Measurements from ENCODE around the gene PLA2G2F.

PLA2G2F gene, protein sequence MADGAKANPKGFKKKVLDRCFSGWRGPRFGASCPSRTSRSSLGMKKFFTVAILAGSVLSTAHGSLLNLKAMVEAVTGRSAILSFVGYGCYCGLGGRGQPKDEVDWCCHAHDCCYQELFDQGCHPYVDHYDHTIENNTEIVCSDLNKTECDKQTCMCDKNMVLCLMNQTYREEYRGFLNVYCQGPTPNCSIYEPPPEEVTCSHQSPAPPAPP

DNA sequence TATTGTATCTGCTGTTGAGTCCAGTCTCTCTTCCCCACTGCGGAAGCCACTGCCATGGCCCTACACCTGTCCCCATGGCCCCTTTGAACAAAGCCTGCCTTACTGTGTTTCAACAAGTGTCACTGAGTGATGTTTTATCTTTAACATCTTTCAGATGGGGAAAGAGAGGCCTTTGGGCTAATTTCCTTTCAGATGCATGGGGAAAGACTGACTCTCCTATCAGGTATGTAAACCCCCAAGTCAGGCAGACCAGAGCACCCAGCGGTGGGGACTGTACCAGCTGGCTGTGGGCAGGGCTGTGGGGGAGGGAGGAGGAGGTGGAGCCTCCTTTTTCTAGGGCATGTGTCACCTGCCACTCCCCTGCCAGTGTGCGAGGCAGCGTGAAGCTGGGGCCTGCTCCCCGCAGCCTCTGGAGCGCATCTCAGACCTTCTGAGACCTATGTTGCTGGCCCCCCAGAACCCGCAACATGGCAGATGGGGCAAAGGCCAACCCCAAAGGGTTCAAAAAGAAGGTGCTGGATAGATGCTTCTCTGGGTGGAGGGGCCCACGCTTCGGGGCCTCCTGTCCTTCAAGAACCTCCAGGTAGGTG lies at the start of gene PLA2G2F:
Gene PLA2G2F, plus strand, starts transcription at position 363 of the 590 bp plus-strand sequence. Its CDS starts 105 bp downstream, at position 468.
- DNase-seq (ENCODE audit: low read depth in 1 of 2, low spot score in 1 of 2) = no peak

DNA sequence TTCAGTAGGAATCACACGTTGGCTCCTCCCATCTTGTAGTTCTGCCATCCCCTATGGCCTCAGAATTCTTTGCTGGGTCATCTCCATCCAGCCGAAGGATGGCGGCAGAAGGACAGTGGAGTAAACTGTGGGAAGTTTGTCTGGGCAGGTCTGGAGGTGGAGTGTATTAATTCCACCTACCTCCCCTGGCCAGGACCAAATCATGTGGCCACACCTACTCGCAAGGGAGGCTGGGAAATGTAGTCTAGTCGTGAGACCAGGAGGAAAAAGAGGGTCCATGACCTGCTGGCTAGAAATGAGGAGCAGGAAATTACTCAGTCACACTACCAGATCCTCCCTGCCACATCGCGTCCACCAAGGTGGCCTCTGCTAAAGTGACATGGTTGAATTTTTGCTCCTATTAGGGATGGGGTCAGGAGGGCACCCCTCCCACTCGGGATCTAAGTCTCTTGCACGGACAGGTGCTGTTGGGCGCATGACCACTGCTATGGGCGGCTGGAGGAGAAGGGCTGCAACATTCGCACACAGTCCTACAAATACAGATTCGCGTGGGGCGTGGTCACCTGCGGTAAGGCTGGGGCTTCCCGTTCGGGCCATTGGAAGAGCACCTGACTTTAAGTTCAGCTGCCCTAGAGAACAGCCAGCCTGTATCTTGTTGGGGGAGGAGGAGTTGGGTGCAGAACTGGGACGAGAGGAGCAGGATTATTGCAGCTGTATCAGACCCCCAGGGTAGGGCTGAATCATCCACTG lies 49.6 kb upstream of the PLA2G2F start:
- no peak for DNase-seq (ENCODE audit: low read depth in 1 of 2, low spot score in 1 of 2)

DNA sequence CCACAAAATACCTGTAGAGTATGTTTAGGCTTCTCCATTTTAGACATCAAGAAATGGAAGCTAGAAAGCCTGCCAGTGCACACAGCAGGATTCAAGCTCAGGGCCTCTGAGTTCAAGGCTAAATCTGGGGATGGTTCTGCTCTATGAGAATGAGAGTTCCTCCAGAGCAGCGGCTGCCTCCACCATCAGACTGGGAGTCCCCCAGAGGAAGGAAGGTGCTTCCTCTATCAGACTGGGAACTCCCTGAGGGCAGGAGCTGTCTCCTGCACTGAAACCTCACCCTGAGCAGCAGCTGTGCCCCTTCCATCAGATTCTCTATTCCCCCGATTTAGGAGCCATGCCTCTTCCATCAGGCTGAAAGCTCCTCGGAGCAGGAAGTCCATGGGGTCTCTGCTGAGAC lies 49.0 kb upstream of the PLA2G2F start:
- no peak for DNase-seq (ENCODE audit: low read depth in 1 of 2, low spot score in 1 of 2)

DNA sequence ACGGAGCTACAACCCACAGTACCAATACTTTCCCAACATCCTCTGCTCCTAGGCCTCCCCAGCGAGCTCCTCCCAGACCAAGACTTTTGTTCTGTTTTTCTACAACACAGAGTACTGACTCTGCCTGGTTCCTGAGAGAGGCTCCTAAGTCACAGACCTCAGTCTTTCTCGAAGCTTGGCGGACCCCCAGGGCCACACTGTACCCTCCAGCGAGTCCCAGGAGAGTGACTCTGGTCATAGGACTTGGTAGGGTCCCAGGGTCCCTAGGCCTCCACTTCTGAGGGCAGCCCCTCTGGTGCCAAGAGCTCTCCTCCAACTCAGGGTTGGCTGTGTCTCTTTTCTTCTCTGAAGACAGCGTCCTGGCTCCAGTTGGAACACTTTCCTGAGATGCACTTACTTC lies 48.5 kb upstream of the PLA2G2F start:
- DNase-seq (ENCODE audit: low read depth in 1 of 2, low spot score in 1 of 2) = no peak

DNA sequence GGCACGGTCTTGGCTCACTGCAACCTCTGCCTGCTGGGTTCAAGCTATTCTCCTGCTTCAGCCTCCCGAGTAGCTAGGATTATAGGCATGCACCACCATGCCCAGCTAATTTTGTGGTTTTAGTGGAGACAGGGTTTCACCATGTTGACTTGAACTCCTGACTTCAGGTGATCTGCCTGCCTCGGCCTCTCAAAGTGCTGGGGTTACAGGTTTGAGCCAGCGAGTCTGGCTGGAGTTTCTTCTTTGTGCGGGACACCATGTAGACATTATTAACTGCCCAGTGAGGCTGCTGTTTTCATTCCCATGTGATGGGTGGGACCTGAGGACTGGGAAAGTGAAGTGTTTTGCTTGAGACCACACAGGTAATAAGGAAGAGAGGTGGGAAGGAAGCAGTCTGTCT lies 45.8 kb upstream of the PLA2G2F start:
- DNase-seq (ENCODE audit: low read depth in 1 of 2, low spot score in 1 of 2) = no peak

DNA sequence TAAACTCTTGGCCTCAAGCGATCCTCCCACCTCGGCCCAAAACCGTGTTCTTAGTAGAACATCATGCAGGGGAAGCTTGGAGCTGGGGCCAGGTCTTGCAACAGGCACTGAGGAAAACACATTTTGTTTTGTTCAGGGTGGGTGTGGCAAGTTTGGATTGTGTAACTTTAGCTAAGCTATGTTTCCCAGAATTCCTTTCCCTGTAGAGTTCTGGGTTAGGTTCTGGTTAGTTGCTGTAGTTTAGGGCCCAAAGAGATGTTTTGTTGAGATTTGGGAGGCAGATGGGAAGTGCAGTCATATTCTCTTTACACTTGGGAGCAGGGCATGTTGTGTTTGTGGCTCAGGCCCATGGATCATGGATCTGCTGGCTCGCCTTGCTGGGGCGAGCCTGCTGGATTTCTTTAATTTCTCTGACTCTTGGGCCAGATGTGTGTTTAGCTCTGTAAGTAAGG lies 45.2 kb upstream of the PLA2G2F start:
- DNase-seq (ENCODE audit: low read depth in 1 of 2, low spot score in 1 of 2) = no peak

DNA sequence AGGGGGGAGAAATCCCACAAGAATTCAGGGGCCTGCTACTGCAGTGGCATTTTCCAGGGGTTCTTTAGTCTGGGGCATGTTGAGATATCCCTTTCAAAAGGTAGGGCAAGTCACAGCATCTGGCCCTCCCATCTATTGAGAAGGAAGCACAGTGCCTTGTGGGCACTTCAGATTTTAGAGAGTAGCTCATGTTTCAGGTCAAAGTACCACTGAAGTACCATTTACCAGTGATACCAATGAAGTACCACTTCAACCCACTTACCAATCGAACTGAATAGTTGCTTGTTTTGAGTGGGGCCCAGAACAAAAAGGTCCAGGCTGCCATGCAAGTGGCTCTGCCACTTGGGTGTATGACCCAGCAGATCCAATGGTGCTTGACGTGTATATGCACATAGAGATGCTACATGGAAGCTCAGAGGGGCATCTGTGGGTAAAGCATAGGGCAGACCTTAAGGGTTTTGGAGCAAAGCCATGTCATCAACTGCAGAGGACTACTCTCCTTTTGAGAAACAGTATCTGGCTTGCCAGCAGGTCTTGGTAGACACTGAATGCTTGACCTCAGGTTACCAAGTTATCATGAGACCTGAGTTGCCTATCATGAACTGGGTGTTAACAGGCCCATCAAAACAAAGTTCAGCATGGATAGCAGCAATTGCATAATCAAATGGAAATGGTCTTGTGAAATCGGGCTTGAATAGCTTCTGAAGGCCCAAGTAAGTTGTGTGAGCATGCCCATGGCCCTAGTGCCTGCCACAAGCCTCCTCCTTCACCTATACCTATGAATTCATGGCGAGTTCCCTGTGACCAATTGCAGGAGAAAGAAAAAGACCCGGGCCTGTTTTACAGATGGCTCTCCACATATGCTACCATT lies 43.3 kb upstream of the PLA2G2F start:
- no peak for DNase-seq (ENCODE audit: low read depth in 1 of 2, low spot score in 1 of 2)

DNA sequence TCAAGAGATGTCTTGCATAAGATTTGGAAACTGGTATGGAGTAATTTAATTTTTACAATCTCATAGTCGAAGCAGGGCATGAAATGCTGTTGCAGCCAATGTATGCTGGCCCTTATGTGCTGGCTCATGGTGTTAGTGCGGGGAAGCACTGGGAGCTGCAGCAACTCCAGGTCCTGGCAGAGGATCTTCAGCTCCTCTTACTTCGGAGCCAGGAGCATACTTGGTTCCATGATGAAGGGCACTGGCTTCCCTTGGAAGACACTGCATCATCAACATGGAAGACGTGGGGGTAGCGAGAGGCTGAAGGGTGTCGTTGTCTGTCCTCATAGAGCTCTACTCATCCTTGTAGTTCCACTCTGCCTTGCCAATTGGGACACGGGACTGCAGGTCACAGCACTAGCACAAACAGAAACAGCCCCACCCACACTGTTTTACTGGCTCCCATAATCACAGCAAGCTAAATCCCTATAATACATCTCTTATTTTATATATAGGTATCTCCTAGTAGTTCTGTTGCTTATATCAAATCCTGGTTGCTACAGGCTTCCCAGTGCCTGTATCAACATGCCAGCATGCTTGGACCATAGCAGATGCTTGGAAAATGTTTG lies 42.2 kb upstream of the PLA2G2F start:
- no peak for DNase-seq (ENCODE audit: low read depth in 1 of 2, low spot score in 1 of 2)

DNA sequence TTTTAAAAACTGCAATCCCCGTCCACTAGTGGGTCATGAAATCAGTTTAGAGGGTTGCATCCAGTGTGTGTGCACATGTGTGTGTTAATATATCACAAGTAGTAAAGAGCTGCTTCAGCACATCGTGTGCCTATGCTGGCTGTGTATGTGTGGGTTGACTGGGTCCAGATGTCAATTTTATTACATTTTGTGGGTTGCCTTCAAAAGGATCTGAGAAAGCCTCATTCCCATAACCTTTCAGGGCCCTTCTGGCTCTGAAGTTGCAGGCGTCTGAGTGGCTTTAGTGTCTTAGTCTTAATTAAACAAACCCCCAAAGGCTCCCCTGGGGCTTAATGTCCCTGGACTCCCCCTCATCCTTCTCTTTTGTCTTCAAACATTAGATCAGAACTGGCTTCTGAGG lies 39.6 kb upstream of the PLA2G2F start:
- no peak for DNase-seq (ENCODE audit: low read depth in 1 of 2, low spot score in 1 of 2)

DNA sequence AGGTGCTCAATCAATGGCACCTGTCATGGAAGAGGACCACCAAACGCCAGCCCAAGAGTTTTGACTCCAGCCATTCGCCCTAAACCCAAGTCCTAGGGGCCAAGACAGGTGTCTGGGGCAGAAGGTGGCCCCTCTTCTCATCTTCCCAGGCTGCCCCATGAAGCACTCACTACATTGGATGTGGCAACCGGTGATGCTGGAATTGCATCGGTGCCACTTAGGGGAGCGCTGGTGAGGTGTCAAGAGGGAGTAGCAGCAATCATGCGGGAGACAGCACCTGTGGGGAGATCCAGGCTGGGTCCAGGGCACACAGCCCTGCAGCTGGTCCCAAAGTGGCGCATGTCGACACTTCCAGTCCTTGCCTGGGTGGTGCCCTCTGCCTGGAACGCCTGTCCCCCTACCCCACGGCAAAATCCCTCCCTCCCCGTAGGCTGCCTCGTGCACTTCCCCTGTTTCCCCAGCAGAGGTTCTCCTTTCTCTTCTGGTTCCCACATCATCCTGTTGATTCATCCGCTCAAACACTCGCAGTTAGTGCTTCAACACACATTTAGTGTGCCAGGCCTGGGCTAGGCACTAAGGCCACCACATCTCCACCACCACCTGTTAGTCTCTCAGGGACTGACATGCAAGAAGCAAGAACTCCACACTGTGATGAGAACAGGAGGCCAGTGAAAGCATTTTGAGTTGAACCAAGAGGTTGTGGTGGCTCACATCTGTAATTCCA lies 38.3 kb upstream of the PLA2G2F start:
- no peak for DNase-seq (ENCODE audit: low read depth in 1 of 2, low spot score in 1 of 2)

DNA sequence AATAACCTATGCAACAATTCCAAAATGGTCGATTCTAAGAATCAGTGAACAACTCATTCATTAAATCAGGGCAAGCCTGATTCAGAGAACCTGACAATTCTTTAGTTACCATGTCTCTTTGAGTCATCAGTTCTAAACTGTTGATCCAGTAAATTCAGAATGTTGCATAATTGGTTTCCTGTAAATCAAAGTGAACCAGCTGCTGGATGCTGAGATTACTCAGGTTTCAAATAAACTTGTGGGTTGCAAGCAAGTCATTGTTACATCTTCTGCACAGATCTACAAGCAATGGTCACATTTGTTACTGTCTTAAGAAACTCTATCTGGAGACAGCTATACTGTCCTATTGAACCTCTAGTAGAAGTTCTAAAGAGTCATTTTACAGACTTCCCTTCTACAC lies 36.2 kb upstream of the PLA2G2F start:
- DNase-seq (ENCODE audit: low read depth in 1 of 2, low spot score in 1 of 2) = no peak

DNA sequence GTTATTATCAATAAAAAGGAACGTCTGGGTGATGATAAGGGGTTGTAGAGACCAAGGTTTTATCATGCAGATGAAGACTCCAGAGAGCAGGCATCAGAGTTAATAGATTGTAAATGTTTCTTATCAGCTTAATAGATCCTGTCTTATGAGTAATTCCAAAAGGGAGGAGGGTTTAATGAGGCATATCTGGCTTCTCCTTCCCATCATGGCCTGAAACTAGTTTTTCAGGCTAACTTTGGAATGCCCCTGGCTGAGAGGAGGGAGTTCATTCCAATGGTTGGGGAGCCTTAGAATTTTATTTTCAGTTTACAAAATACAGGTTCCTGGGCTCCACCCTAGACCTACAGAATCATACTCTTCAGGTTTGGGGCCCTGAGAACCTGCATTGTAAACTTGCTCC lies 33.3 kb upstream of the PLA2G2F start:
- no peak for DNase-seq (ENCODE audit: low read depth in 1 of 2, low spot score in 1 of 2)

DNA sequence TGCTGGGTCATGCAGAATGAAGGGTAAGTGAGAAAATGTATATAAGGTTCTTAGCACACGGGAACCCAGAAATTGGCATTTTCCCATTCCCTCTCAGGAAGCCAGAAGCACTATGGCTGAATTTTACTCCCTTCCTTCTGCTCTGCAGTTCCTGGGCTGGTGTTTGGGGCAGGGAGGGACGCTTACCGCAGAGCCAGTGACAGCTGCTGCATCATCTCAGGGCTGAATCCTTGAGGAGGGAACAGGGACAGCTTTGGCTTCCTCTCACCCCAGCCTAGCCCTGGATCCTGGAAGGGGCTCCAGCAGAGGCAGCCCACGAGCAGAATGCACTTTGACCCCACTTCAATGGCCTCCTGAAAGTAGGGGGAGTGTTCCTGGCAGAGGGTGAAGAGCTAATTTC lies 31.8 kb upstream of the PLA2G2F start:
- no peak for DNase-seq (ENCODE audit: low read depth in 1 of 2, low spot score in 1 of 2)

DNA sequence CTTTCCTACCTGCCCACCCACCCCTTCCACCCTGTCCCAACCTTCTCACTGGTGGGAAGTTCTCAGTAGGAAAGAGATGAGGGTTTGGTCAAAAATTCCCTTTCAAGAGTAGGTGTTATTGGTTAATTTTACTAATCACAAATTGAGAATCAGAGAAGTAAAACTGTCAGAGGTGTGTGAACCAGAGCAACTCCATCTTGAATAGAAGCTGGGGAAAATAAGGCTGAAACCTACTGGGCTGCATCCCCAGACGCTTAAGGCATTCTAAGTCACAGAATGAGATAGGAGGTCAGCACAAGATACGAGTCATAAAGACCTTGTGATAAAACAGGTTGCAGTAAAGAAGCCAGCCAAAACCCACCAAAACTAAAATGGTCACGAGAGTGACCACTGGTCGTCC lies 31.3 kb upstream of the PLA2G2F start:
- no peak for DNase-seq (ENCODE audit: low read depth in 1 of 2, low spot score in 1 of 2)

DNA sequence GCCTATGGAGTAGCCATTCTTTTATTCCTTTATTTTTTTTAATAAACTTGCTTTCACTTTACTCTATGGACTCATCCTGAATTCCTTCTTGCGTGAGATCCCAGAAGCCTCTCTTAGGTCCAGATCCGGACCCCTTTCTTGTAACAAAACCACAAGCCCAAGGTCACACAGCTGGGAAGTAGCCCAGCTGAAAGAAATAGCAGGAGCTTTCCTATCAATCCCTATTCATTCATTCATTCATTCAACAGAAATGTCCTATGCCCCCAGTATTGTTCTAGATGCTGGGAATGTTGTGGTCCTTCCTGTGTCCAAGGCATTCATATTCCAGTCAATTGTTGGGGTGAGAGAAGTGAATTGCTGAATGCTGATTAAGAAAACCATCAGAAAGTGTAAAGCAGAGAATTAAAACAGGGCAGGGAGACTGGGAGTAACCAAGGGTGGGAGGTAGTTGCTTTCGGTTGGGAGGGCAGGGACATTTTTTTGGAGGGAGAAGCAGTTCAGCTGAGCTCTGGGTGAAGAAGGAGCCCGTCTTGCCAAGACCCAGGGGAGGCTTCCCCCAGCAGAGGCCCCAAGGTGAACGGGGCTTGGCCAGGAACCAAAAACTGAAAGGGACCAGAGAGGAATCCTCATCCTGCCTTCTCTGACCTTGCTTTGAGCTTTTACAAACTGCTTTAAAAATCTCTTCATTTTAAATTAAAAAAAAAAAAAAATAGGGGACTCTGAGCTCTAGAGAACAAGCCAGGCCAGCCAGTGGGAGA lies 30.6 kb upstream of the PLA2G2F start:
- no peak for DNase-seq (ENCODE audit: low read depth in 1 of 2, low spot score in 1 of 2)

DNA sequence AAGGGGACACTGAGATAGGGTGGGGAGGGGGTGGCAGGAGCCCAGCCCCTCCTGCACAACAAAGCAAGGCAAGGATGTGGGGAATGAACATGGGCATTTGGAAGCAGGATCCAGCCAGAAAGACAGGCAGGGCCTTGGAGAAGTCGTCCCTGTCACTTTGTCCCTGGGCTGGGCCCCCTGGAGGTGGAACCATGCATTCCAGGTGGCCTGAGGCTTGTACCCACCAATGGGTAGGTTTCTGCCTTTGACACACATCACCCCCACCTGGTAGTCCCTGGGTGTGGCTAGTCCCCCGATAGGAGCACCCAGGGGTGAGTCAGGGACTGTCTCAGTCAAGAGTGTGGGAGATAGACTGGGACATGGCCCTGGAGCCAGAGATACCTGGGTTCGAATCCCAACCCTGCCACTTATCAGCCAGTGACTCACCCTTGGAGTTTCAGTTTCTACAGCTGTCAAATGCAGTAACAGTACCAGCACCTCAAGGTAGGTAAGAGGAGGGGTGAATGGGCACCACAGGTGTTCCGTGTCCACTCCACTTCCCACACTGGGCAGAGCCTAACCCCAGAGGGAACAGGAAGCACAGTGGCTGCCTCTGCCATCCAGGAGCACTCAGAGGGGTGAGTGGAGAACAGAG lies 29.8 kb upstream of the PLA2G2F start:
- no peak for DNase-seq (ENCODE audit: low read depth in 1 of 2, low spot score in 1 of 2)

DNA sequence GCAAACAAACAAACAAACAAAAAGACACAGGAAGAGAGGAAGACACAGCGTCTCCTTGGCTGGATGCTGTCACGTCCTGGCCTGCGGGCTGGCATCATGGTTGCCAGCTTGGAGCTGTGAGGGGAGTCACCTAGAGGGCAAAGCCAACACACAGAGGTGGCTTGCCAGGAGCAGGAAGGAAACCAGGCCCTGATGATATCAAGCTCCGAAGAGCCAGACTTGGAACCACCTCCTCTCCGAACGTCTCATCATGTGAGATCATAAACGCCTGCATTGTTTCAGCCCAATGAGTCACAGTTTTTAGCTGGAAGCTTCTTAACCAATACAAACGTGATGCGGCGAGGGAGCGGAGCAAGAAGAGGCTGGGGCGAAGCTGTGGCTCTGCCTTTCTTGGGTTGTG lies 28.4 kb upstream of the PLA2G2F start:
- DNase-seq (ENCODE audit: low read depth in 1 of 2, low spot score in 1 of 2) = no peak

DNA sequence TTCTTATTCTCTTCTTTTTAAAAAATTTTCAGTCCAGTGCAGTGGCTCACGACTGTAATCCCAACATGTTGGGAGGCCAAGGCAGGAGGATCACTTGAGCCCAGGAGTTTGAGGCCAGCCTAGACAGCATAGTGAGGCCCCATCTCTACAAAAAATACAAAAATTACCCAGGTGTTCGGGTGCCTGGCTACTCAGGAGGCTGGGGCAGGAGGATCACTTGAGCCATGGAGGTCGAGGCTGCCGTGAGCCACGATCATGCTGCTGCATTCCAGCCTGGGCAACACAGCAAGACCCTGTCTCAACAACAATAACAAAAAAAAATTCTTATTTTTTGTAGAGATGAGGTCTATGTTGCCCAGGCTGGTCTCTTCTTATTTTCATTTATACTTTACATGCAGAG lies 27.7 kb upstream of the PLA2G2F start:
- DNase-seq (ENCODE audit: low read depth in 1 of 2, low spot score in 1 of 2) = no peak

DNA sequence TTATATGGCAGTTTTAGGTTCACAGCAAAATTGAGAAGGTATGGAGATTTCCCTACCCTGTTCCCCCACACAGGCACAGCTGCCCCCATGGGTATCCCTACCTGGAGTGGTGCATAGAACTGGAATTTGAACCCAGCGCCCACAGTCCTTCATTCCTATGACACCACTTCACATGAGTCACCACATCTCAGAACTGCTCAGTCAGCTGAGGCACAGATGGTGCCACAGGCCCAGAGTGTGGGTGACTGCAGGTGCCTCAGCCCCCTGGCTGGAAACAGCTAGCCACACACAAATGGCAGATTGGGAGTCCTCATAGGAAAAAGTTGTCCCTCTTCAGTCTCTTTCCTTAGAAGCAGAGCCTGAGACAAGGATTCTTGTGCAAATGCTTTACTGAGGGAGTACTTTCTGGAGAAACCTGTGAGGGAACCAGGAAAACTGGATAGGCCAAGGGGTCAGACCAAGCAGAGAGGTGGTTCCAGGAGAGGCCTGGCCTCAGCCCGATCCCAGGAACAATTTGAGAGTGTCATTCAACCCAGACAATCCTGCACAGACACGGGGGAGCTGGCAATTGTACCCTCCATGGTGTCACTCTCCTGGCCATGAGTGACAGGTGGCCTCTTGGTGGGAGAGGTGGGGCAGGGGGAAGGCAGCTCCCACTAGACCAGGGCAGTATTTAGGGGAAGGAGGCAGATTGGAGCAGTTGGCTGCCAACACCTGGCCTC lies 26.7 kb upstream of the PLA2G2F start:
- DNase-seq (ENCODE audit: low read depth in 1 of 2, low spot score in 1 of 2) = no peak
